Stimulated activated CD4-positive, alpha-beta T cell treated with anti-CD3 and anti-CD28 coated beads, TNF-alpha, amount 100 ng/mL, for 24 hours (primary cell): ENCODE data around the gene LRTM1.

Experiments used
- DNase-seq, 3 experiments: peaks; one replicate each; pipeline ENCODE4 v3.0.0-alpha.2; 2020; ENCODE audit warnings: low read depth in 3 of 3

LRTM1 gene

GRCh38 chr3:54892168-54892567 lies 35.7 kb downstream of the LRTM1 start:
- no peak for DNase-seq

- DNase-seq, result no peak
Observed at GRCh38 chr3:54891540-54891897, 36.3 kb downstream of the LRTM1 start.

GRCh38 chr3:54889731-54890130 lies 38.1 kb downstream of the LRTM1 start:
- no peak for DNase-seq

GRCh38 chr3:54888873-54889272 lies 39.0 kb downstream of the LRTM1 start:
- no peak for DNase-seq

- no peak for DNase-seq
Observed at GRCh38 chr3:54888162-54888561, 39.7 kb downstream of the LRTM1 start.

GRCh38 chr3:54882129-54882833 lies 45.6 kb downstream of the LRTM1 start:
- no peak for DNase-seq

- no peak for DNase-seq
Observed at GRCh38 chr3:54878145-54878544, 49.7 kb downstream of the LRTM1 start.

GRCh38 chr3:54877730-54878129 lies 50.1 kb downstream of the LRTM1 start:
- DNase-seq, result no peak

GRCh38 chr3:54876694-54877093 lies 51.2 kb downstream of the LRTM1 start:
- DNase-seq, result no peak

- no peak for DNase-seq
Observed at GRCh38 chr3:54875596-54876268, 52.1 kb downstream of the LRTM1 start.

GRCh38 chr3:54874816-54875556 lies 52.9 kb downstream of the LRTM1 start:
- no peak for DNase-seq

GRCh38 chr3:54873059-54874010 lies 54.5 kb downstream of the LRTM1 start:
- DNase-seq, result no peak

- no peak for DNase-seq
Observed at GRCh38 chr3:54871867-54872266, 56.0 kb downstream of the LRTM1 start.

GRCh38 chr3:54870423-54870822 lies 57.4 kb downstream of the LRTM1 start:
- DNase-seq, result no peak
